Tibial nerve (tissue), 3 donors: ENCODE measurements around the gene NUDC.

Source experiments
- POLR2A ChIP-seq, 2 donors: fragments of 450-650 bp; IDR thresholded peaks; one replicate each; pipeline ENCODE4 v1.6.1; 2017; ENCODE audit warnings: antibody characterized with exemption in 2 of 2, mild to moderate bottlenecking in 2 of 2, moderate library complexity in 2 of 2
- TF ChIP-seq, protein P1 (sequence below), 5 experiments: fragments of 200-600 bp in 3 of 5; fragments of 450-650 bp in 2 of 5; sonication (generic) in 3 of 5; IDR thresholded peaks; one replicate each; pipeline ENCODE4 v1.5.1; 2016 to 2019; ENCODE audit warnings: antibody characterized with exemption in 5 of 5, mild to moderate bottlenecking in 3 of 5, moderate library complexity in 2 of 5

DNA sequence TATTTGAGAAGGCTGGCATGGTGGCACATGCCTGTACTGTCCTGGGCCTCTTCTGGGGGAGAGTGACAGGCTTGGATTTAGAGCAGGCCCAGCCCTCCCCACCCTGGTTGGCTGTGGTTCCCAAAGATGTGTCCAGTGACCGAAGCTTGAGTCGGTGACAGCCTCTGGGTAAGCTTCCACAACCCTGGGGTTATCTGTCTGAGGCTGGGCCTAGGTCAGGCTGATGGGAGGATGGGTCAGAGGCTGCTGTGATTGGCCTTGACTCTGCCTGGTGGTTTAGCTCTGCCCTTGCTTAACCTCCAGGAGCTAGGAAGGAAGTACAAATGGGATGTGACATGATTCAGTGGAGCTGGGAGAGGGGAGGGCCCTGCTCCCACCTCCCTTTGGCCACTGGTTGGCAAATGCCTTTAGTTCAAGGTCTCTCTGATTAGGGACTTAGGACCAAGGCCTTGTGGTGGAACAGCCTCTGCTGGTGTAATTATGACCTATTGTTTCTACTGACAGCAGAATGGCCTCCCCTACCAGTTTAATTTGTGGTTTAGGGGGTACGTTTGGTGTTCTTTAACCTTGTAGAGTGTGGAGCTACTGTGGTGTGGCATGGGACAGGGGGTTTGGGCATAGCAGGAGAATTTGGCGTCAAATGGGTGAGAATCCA is 16.6 kb downstream of the NUDC start:
- TF ChIP-seq, protein P1, sequence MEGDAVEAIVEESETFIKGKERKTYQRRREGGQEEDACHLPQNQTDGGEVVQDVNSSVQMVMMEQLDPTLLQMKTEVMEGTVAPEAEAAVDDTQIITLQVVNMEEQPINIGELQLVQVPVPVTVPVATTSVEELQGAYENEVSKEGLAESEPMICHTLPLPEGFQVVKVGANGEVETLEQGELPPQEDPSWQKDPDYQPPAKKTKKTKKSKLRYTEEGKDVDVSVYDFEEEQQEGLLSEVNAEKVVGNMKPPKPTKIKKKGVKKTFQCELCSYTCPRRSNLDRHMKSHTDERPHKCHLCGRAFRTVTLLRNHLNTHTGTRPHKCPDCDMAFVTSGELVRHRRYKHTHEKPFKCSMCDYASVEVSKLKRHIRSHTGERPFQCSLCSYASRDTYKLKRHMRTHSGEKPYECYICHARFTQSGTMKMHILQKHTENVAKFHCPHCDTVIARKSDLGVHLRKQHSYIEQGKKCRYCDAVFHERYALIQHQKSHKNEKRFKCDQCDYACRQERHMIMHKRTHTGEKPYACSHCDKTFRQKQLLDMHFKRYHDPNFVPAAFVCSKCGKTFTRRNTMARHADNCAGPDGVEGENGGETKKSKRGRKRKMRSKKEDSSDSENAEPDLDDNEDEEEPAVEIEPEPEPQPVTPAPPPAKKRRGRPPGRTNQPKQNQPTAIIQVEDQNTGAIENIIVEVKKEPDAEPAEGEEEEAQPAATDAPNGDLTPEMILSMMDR (IDR thresholded peaks at IDR 0.05): no peak
- TF ChIP-seq POLR2A (IDR thresholded peaks at IDR 0.05): no peak
